ENCODE results near the gene SOHLH2.

SOHLH2 gene

GRCh38 chr13:36183901-36184300, 30.5 kb downstream of the SOHLH2 start:
- no peak for DNase-seq (ENCODE audit: low read depth)

DNA sequence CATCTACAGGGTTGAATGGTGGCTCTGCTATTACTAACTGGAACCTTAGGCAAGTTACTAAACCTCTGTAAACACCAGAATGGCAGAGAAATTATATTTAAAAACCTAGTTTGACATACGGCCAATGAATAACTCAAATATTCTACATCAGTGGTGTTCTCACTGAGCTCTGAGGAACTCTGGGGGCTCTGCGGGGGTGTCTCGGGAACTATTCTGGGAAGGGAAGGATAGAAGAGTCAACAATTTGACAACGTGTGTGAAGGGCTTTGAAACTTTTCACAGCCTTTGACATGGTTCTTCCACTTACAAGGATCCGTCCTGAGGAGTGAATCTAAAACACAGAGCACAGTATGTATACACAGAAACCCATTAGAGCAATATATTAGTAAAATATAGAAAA, 38.7 kb downstream of the SOHLH2 start:
- no peak for DNase-seq (ENCODE audit: low read depth)

- no peak for DNase-seq (ENCODE audit: low read depth)
Measured at GRCh38 chr13:36174923-36175322, 39.4 kb downstream of the SOHLH2 start.

DNA sequence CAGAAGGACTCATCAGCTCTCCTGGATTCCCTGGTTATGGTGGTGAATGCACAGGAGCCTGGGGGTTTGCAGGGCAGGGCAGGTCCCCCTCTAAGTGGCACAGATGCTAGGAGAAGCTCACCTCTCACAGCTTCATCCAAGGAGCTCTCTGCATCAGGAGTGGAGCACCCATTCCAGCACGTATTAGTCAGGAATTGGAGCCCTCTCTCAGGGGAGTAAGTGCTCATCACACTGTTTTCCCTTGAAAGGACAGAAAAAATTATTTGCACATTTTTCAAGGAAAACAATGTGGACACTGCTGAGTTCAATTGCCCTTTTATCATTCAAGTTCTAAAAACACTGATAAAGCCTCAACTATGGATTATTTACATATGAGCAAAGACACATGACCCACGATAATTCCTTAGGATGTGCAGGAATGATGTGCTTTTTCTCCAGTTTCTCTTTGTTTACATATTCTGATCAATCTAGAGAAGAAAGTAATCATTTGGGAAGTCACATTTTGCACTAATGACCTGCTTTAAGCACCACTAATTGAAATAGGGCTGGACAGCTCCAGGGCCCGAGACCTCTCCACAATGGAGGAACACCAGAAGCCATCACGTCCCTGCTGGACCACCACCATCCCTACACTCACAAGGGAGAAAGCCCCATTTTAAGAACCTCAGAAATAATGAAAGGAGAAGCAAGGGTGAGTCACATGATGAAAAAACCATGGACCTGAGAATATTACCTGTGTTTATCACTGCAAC, 40.6 kb downstream of the SOHLH2 start:
- DNase-seq (ENCODE audit: low read depth) = no peak

DNA sequence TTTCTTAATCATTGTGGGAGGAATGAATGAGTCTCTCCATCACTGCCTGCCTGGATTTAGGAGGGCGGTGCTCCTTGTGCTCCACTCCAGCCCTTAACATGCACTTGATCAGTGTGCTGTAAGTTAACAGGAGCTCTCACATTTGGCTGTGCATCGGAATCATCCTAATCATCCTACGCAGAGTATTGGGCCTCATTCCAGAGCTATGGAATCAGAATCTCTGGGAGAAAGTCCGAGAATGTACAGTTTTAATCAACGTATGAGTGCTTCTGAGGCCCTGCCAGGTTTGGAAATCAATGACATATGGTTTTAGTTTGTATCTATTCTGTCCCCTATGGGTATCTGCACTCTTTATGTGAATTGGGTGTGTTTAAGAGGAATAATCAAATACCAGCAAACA, 48.3 kb downstream of the SOHLH2 start:
- no peak for DNase-seq (ENCODE audit: low read depth)

GRCh38 chr13:36163809-36164308, 50.5 kb downstream of the SOHLH2 start:
- no peak for DNase-seq (ENCODE audit: low read depth)

DNA sequence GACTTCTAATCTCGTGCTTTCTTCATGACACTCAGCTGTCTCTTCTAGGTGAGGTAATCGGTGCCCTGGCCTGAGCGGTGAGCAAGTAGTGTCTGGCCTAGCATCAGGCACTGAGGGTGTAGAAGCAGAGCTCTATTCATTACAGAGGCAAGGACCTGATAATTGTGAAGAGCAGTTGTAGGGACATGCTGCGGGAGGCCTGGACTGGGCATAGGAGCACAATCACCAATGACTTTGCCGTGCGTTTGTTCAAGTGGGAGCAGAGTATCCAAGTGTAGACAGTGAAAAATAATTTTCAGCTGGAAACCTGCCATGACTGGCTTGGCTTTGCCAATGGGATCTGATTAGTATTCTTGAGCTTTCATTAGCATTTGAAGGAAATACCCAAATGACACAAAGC, 51.1 kb downstream of the SOHLH2 start:
- no peak for DNase-seq (ENCODE audit: low read depth)

DNA sequence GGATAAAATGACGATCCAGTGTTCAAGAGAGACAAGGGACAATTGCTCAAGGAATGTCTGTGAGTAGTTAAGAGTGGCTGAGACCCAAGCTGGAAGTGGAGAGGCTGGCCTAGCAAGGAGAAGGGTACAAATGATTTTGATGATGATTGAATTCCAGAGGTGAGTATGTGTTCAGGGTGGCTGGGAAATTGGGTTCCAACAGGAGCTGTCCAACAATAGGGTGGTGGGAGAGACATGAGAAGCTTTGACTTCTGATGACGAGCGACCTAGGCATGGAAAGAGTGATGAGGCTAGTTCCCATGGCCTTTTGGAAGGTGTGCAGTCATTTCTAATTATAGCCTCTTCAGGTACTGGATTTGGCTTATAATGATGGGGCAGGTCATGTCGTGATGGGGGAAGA, 54.1 kb downstream of the SOHLH2 start:
- no peak for DNase-seq (ENCODE audit: low read depth)

DNA sequence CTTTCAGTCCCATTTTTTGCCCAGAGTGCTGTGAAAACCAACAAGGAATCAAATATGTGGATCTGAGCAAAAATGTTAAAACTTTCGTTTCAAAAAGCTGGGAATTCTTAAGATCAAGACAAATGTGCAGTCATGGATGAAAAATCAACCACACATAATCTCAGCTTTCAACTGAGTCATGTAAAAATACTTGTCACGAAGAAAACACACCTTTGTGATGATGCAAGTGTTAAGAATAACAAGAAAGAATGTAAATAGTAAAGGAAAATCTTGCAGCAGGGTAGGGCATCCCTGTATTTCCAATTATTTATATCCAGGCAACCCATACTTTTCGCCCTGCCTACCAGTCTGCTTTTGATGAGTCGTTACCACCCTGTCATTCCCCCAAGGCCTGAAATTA, 55.7 kb downstream of the SOHLH2 start:
- DNase-seq (ENCODE audit: low read depth) = no peak

DNA sequence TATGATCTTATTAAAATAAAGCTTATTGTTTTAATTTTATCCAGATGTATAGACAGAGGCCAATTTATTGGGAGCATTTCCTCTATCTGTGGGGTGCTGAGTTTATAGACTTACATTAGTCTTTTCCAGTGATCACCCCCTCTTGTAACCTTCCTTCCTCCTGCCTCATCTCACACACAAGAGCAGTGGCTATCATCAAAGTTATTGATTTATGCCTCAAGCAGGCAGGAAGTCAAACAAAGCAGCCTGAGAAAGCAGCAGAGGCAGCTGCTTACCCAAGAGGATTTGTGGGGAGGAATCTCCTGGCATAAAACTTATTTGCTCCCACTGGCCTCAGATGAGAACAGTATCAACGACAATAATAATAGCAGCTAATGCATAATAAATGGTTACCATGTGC, 56.9 kb downstream of the SOHLH2 start:
- DNase-seq (ENCODE audit: low read depth) = no peak

DNA sequence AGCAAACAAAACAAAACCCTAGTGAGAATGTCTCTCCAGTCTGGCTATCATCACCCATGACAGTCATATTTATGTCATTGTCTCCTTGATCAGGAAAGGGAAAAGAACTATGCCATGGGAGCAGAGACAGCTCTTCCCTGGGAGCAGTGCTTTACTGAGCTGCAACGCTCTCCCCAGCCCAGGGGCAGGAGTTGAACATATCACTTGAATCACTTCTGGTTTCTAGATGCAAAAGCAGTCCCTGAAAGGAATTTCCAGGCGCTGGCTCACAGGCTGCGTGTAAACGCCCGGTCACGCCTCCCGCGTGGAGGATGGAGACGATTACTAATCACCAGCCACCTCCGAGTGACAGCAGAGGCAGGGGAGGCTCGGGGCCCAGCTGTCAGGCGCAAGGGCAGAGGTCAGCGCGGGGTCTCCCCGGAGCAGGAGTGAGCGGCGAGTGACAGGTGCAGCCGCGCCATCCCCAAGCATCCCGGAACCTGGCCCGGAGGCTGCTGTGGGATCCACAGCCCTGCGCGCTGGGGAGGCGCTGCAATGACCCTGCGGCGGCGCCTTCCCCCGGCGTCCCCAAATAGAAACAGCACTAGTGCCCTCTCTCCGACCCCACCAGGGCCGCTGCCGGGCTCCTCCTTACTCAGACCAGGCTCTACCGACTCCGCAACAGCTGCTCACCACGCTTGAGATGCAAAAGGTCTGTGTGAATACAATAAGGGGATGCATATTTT, 59.6 kb downstream of the SOHLH2 start:
- no peak for DNase-seq (ENCODE audit: low read depth)

DNA sequence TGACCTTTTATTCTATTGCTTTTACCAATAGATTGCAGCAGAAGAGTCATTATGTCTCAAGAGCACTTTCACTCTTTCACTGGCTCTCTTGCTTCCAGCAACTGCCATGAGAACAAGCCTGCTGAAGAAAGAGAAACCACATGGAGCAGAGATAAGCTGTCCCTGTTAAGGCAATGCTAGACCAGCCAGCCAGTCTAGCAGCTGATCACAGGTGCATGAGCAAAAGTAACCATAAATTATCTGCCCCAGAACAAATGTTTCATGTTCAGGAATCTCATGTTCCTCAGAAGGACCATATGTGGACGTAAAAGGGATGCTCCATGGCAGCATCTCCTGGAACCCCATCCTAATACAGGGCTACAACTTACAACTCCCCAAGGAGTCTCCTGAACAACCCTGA, 62.8 kb downstream of the SOHLH2 start:
- DNase-seq (ENCODE audit: low read depth) = no peak

DNA sequence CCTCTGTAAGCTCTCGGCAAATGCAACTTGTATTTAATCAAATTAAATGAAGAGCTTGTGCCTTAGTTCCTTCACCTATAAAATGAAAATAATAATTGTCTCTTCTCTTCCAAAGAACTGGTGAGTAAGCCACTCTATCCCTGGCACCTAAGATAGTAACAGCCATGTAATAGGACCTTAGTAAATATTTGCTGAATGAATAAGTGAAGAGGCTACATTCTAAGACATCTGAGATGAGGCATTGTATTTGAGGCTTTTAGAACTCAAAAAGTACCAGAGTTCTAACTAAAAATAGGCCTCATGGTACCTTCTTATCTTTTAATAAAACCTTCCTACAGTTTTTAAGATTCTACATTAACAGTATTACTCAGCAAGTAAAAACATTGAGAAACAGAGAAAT, 65.9 kb downstream of the SOHLH2 start:
- no peak for DNase-seq (ENCODE audit: low read depth)

DNA sequence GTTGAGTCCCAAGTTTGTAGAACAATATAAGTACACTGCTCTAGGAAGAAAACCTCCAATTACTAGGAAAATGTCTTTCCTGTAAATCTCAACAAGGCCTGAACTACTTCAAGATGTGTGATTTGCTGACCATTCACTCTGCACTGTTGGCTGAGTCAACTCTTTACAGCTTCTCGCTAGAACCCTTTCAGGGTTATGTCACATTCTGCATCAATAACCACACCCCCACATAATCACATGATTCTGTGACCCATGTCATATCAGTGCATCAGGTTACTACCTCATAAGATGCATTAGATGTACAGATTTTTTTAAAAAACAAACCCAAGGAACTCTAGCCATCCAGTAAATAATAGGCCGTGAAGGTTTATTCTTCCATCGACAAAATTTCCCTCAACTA, 67.0 kb downstream of the SOHLH2 start:
- no peak for DNase-seq (ENCODE audit: low read depth)

GRCh38 chr13:36146511-36147269, 67.7 kb downstream of the SOHLH2 start:
- no peak for DNase-seq (ENCODE audit: low read depth)

GRCh38 chr13:36143738-36144137, 70.6 kb downstream of the SOHLH2 start:
- DNase-seq (ENCODE audit: low read depth) = no peak

- DNase-seq (ENCODE audit: low read depth) = no peak
Measured at GRCh38 chr13:36142735-36143134, 71.6 kb downstream of the SOHLH2 start.

DNA sequence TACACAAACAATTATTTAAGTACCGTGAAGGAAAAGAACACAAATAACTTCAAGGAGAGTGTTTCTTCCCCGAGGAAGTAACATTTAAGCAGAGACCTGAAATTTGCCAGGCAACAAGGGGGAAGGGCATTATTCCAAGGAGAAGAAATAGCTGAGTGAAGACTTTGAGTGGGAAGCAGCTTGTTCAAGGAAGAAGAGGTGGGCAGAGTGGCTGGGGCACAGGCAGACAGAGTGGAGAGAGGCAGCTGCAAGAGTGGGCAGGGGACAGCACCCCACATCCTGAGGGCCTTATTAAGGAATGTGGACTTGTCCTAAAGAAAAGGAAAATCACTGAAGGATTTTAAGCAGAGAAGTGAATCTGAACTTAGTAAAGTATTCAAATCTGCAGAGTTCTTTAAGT, 78.5 kb downstream of the SOHLH2 start:
- no peak for DNase-seq (ENCODE audit: low read depth)

GRCh38 chr13:36134632-36135031, 79.7 kb downstream of the SOHLH2 start:
- no peak for DNase-seq (ENCODE audit: low read depth)

DNA sequence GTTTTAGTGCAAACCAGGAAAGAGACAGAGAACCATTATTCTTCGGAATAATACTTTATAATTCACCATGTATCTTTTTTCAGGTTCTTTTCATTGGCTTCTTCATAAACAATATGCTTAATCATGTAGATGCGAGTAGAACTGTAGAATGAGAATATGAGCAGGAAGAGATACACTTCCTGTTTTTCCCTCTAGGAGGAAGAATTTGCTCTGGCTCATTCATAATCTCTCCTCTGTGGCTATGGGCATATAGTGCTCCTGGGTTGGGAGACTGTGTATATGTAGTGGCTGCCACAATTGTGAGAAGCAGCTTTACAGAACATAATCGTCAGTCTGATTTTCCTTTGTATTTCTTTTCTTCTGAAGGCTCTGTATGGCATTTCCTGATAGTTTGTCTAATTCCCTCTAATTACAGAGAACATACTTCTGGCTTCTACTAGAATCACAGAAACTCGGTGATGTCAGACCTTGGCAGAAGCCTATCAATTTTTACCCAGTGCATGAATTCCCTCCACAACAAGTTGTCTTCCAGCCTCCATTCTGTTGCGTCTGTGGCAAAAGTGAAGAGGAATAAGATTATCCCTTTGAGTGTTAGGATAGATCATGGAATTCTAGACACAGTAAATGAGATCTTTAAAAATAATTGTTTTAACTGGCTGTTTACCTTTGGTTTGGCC, 80.3 kb downstream of the SOHLH2 start:
- no peak for DNase-seq (ENCODE audit: low read depth)

- no peak for DNase-seq (ENCODE audit: low read depth)
Measured at GRCh38 chr13:36132376-36132775, 82.0 kb downstream of the SOHLH2 start.

- DNase-seq (ENCODE audit: low read depth) = no peak
Measured at GRCh38 chr13:36131931-36132297, 82.4 kb downstream of the SOHLH2 start.
